ENCODE data around the gene CASP12.

Gene CASP12

DNA sequence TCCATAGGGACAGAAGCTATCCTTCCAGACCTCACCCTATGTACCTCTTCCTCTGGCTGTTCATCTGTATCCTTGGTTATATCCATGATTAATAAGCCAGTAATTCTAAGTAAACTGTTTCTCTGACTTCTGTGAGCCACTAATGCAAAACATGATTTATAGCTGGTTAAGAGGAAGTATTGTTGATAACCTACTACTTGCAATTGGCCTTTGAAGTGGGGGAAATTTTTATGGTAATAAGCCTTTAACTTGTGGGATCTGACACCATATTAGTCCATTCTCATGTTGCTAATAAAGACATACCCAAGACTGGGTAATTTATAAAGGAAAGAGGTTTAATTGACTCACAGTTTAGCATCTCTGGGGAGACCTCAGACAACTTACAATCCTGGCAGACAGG lies 21.9 kb downstream of the CASP12 start:
- TF ChIP-seq, protein P1, sequence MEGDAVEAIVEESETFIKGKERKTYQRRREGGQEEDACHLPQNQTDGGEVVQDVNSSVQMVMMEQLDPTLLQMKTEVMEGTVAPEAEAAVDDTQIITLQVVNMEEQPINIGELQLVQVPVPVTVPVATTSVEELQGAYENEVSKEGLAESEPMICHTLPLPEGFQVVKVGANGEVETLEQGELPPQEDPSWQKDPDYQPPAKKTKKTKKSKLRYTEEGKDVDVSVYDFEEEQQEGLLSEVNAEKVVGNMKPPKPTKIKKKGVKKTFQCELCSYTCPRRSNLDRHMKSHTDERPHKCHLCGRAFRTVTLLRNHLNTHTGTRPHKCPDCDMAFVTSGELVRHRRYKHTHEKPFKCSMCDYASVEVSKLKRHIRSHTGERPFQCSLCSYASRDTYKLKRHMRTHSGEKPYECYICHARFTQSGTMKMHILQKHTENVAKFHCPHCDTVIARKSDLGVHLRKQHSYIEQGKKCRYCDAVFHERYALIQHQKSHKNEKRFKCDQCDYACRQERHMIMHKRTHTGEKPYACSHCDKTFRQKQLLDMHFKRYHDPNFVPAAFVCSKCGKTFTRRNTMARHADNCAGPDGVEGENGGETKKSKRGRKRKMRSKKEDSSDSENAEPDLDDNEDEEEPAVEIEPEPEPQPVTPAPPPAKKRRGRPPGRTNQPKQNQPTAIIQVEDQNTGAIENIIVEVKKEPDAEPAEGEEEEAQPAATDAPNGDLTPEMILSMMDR (IDR thresholded peaks at IDR 0.05; ENCODE audit: low read depth, low read length, missing control alignments), result no peak
- DNase-seq (ENCODE audit: extremely low read depth, low read depth), result no peak
- no peak overlapping the region for H3K4me3 ChIP-seq (replicated peaks; ENCODE audit: low read depth, low read length)

DNA sequence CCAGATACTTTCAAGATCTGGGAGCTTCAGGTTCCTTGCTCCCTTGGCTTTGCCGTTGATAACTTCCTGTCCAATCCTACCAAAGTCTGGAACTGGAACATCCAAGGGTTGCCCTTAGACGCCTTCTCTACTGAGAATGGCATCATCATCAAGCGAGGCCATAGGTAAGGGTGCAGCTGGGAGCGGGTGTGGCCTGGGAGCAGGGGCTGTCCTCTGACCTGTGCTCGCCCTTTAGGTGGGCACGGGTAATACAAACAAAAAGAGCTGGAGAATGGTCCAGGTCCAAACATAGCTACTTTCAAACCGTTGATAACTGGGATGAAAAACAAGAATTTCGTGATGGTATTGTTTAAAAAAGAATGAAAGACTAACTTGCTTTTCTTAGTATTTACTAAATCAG lies 25.0 kb downstream of the CASP12 start:
- TF ChIP-seq, protein P1 (IDR thresholded peaks at IDR 0.05; ENCODE audit: low read depth, low read length, missing control alignments), result peak; percentile 25
- H3K4me3 ChIP-seq (replicated peaks; ENCODE audit: low read depth, low read length), result no peak overlapping the region

DNA sequence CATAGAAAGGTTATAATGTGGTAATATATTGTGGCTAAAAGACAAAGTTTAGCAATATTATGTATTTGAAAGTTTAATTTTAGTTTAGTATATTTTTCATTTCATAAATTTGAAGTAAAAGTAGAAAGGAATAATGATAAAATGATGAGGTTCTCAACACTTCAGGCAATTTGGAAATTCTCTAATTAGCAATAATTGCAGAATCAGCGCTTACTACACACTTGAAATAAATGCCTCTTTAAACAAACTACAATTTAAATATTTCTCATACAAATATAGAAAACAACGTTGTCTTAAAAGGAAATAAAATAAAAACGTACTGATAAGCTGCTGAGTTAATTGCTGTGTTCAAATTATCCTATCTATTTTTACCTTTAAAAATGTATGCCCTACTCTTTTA lies 25.9 kb downstream of the CASP12 start:
- no peak for DNase-seq (ENCODE audit: extremely low read depth, low read depth)
- TF ChIP-seq, protein P1 (IDR thresholded peaks at IDR 0.05; ENCODE audit: low read depth, low read length, missing control alignments), result no peak
- H3K4me3 ChIP-seq (replicated peaks; ENCODE audit: low read depth, low read length), result no peak overlapping the region

More for the DNA sequence above, 25.0 kb downstream of the CASP12 start:
- no peak for DNase-seq (ENCODE audit: extremely low read depth, low read depth)

DNA sequence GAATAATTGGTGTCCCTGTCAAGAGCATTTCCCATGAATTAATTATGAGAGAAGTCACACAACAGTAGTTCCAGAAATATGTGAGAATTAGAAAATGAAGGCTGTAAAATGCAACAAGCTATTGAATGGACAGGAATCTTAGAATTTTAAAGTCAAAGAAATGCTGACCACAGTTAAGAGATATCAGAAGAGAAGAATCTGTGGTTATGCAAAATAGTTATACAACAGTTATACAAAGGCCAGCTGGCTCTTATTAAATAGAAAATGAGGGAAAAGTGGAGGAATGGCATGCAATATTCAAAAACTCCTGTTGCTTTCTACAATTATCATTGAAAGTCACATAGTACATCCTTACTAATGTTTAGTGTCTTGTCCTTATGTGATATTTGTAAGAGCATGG lies 27.4 kb downstream of the CASP12 start:
- DNase-seq (ENCODE audit: extremely low read depth, low read depth), result no peak
- TF ChIP-seq, protein P1 (IDR thresholded peaks at IDR 0.05; ENCODE audit: low read depth, low read length, missing control alignments), result no peak
- no peak overlapping the region for H3K4me3 ChIP-seq (replicated peaks; ENCODE audit: low read depth, low read length)

DNA sequence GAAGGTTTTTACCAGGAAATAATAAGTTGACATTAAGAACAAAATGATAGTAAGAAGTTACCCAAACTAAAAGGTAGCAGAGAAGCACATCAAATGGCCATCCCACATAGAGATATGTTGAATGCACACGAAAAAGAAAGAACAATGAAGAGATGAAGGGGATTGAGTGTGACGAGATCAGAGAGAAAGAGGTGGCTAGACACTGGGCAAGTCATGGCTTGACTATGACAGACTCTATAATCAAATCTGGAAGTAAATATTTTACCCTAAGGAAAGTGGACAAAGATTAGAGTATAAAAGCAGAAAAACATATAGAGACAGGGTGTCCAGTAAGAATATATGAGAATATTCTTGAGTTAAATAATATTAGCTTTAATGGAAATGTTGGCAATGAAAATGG lies 31.4 kb downstream of the CASP12 start:
- H3K4me3 ChIP-seq (replicated peaks; ENCODE audit: low read depth, low read length), result no peak overlapping the region
- no peak for DNase-seq (ENCODE audit: extremely low read depth, low read depth)

DNA sequence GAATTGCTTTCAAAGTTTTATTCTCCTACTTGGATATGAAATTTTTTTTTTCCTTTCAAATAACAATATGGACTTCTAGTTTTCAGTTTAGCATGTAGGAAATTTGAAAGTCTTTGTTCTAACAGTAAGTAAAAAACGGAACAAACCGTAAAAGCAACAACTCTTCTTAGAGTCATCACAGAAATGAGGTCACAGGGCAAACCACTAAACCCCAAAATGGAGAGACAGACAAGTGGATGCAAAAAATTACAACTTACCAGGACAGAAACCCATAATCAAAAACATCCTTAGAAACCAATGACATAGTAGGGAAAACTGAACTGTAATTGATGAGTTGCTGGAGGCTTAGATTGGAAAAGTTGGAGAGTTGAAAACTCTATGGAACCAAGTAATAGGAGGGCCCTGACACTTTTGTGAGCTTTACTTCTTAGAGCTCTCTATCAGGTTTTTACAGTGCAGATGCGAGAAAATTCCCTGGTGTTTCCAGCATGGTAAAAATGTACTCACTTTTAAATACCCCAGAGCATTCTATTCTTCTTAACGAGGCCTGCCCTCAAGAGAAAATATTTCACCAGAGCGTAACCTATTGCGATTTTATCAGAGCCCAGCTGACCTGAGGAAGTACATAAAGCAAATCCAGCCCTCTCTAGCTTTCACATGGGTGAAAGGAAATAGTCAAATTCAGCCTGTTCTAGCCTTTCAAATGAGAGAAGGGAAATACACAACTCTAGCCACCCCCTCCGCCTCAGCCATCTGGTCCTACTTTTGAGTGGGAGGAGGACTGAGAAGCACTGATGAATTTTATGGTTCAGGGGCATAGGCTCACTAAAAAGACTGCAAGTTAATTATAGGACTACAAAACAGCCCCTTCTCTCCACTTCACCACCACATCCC lies 39.1 kb downstream of the CASP12 start:
- TF ChIP-seq, protein P1 (IDR thresholded peaks at IDR 0.05; ENCODE audit: low read depth, low read length, missing control alignments), result no peak
- DNase-seq (ENCODE audit: extremely low read depth, low read depth), result peak; percentile 20
- no peak overlapping the region for H3K4me3 ChIP-seq (replicated peaks; ENCODE audit: low read depth, low read length)

More for the DNA sequence above, 31.4 kb downstream of the CASP12 start:
- TF ChIP-seq, protein P1 (IDR thresholded peaks at IDR 0.05; ENCODE audit: low read depth, low read length, missing control alignments), result no peak
